HL-60 (cell line): ENCODE results near the gene DLL4.

ENCODE experiments used
- DNase-seq, 2 experiments: peaks; one replicate each; pipeline ENCODE4 v3.0.0-alpha.2; 2010 to 2020; ENCODE audit warnings: low read depth in 1 of 2, low spot score in 1 of 2
- H3K27ac ChIP-seq: fragments of 250-450 bp; sonication (Bioruptor Pico); replicated peaks from 2 replicates; pipeline ENCODE4 v1.5.1; 2020; ENCODE audit warnings: mild to moderate bottlenecking, moderate library complexity
- H3K27me3 ChIP-seq: fragments of 250-450 bp; sonication (Bioruptor Pico); 2 replicates; pipeline ENCODE4 v1.5.1; 2021; ENCODE audit warnings: mild to moderate bottlenecking, moderate library complexity; ENCODE audit not compliant: insufficient read depth, poor library complexity, severe bottlenecking
- H3K4me3 ChIP-seq: replicated peaks from 2 replicates; pipeline ENCODE4 v1.5.1; 2011; ENCODE audit warnings: mild to moderate bottlenecking, control low read depth, low read length; ENCODE audit not compliant: insufficient read depth
- CTCF ChIP-seq: IDR thresholded peaks from one replicate; pipeline ENCODE4 v1.5.1; 2011; ENCODE audit warnings: low read length, control low read depth, inconsistent platforms; ENCODE audit not compliant: insufficient read depth
- GABPA ChIP-seq: IDR thresholded peaks from 2 replicates; pipeline ENCODE4 v1.6.1; 2012; ENCODE audit warnings: low read depth
- POLR2AphosphoS5 ChIP-seq: IDR thresholded peaks from 2 replicates; pipeline ENCODE4 v1.6.1; 2012; ENCODE audit warnings: low read depth
- REST ChIP-seq: IDR thresholded peaks from 2 replicates; pipeline ENCODE4 v1.6.1; 2012; ENCODE audit warnings: low read depth; ENCODE audit not compliant: insufficient replicate concordance
- SPI1 ChIP-seq: IDR thresholded peaks from 2 replicates; pipeline ENCODE4 v1.6.1; 2012; ENCODE audit warnings: low read depth, mild to moderate bottlenecking, borderline replicate concordance

The DLL4 gene

GRCh38 chr15:40904552-40905201, 24.5 kb upstream of the DLL4 start:
- no peak overlapping the region for H3K4me3 ChIP-seq
- TF ChIP-seq GABPA (no peak), REST (no peak)
- no peaks in the 10 kb centered on the region for H3K27me3 ChIP-seq
- no peak overlapping the region for H3K27ac ChIP-seq
- no peak for DNase-seq

- DNase-seq, result peak; percentile 63 to 75
- Histone ChIP-seq H3K4me3 (no peak overlapping the region), H3K27me3 (no peaks in the 10 kb centered on the region), H3K27ac (peak overlapping the region; percentile 59)
- peak; percentile 60 for TF ChIP-seq POLR2AphosphoS5
- TF ChIP-seq GABPA, result no peak
- no peak for TF ChIP-seq REST
- TF ChIP-seq SPI1, result no peak
- TF ChIP-seq CTCF, result peak; percentile 37
Observed at GRCh38 chr15:40906091-40906990, 22.8 kb upstream of the DLL4 start.

- Histone ChIP-seq H3K27me3 (no peaks in the 10 kb centered on the region), H3K4me3 (no peak overlapping the region), H3K27ac (peak overlapping the region; percentile 59)
- TF ChIP-seq CTCF, result no peak
- no peak for TF ChIP-seq REST
- peak; percentile 76 for TF ChIP-seq SPI1
- TF ChIP-seq GABPA, result no peak
- DNase-seq, result peak in 1 of 2 experiments; percentile 45
Observed at GRCh38 chr15:40906991-40907802, 21.9 kb upstream of the DLL4 start.
